Stimulated activated memory B cell treated with anti-CD40 and anti-IgM and Interleukin-4, amounts not matched to agents 10 μg/mL and 1 μg/mL and 100 μg/mL, for 72 hours (primary cell): ENCODE measurements around the gene SMARCD3.

ENCODE experiments used
- ATAC-seq: fragments of 150-1000 bp; cut with Tn5 transposase; 2 replicates; pipeline ENCODE4 v1.10.0; 2021
- H3K27ac Mint-ChIP-seq: one replicate; pipeline ENCODE4 v1.8.0; 2022; ENCODE audit warnings: mild to moderate bottlenecking, mixed read lengths
- H3K27me3 Mint-ChIP-seq: one replicate; pipeline ENCODE4 v1.8.0; 2022; ENCODE audit warnings: mixed read lengths
- H3K36me3 Mint-ChIP-seq: one replicate; pipeline ENCODE4 v1.8.0; 2022; ENCODE audit warnings: mixed read lengths
- H3K4me1 Mint-ChIP-seq: one replicate; pipeline ENCODE4 v1.8.0; 2022; ENCODE audit warnings: mixed read lengths
- H3K4me3 Mint-ChIP-seq: one replicate; pipeline ENCODE4 v1.8.0; 2022; ENCODE audit warnings: mild to moderate bottlenecking, moderate library complexity, mixed read lengths
- H3K9me3 Mint-ChIP-seq: one replicate; pipeline ENCODE4 v1.8.0; 2022; ENCODE audit warnings: mixed read lengths

Gene SMARCD3

DNA sequence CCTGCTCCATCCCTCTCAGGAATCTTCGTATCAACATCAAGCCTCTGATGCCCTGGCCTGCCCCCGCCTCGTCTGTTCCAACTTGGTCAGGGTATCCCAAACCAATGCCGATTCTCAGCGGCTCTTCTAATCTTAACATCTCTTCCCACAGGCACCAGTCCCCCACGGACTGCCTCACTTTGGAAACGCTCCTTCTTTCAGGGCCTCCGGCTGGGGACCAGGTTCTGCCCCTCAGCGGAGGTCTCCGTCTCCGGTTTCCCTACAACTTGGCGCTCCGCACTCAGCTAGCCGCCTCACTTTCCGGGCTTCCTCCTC lies 22.0 kb downstream of the SMARCD3 start:
- Mint-ChIP-seq H3K9me3 (no peaks in the 10 kb centered on the region), H3K36me3 (peaks cover 34% of the 10 kb centered on the region), H3K4me3 (peak overlapping the region; percentile 96), H3K4me1 (peaks cover 37% of the 10 kb centered on the region), H3K27me3 (no peaks in the 10 kb centered on the region), H3K27ac (peak overlapping the region; percentile 91)
- no peak for ATAC-seq

DNA sequence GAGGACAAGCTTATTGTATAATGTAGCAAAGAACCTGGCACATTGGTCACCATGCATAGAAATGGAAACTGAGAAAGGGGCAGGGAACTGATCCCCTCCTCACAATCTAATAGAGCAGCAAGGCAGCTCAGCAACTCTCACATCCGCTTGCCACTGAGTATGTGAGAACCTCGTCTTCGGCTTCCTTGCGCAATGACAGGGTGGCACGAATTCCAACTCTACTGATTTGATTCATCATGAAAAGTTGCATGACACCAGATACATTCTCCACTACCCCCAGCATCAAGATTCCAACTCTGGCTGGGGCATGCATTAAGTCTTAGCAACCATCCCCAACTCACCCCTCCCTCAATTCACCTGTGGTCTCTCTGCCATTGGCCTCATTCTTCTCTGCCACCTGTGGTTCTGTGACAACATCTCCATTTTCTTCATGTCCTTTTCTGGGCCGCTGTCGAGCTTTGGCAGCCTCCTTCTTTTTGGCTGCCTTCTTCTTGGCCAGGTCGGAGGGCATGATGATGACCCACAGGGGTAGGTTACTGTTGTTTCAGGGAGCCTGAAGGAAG lies 22.5 kb downstream of the SMARCD3 start:
- Mint-ChIP-seq H3K27ac (peak overlapping the region; percentile 91), H3K36me3 (peaks cover 34% of the 10 kb centered on the region), H3K9me3 (no peaks in the 10 kb centered on the region), H3K4me1 (peaks cover 33% of the 10 kb centered on the region), H3K4me3 (peak overlapping the region; percentile 96), H3K27me3 (no peaks in the 10 kb centered on the region)
- no peak for ATAC-seq

DNA sequence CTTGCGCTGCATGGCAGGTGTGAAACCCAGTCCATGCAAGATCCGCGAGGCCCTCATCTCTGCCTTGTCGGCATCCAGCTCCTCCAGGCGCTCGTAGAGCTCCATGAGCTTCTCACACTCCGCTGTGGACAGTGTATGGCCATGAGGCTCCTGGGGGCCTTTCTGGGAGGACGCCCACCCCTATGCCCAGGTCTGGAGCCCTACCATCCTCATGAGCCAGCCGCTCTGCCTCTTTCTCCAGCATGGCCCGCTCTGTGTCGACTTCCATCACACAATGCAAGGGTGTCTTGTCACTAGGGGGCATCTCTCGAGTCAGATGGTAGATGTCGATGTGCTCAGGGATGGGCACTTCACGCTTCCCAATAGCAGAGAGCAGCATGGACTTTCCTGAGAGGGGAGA lies 24.8 kb downstream of the SMARCD3 start:
- H3K9me3 Mint-ChIP-seq, result no peaks in the 10 kb centered on the region
- no peak overlapping the region for H3K4me3 Mint-ChIP-seq
- no peak for ATAC-seq
- no peaks in the 10 kb centered on the region for H3K27me3 Mint-ChIP-seq
- H3K4me1 Mint-ChIP-seq, result peaks cover 33% of the 10 kb centered on the region
- peaks cover 48% of the 10 kb centered on the region for H3K36me3 Mint-ChIP-seq
- H3K27ac Mint-ChIP-seq, result no peak overlapping the region

DNA sequence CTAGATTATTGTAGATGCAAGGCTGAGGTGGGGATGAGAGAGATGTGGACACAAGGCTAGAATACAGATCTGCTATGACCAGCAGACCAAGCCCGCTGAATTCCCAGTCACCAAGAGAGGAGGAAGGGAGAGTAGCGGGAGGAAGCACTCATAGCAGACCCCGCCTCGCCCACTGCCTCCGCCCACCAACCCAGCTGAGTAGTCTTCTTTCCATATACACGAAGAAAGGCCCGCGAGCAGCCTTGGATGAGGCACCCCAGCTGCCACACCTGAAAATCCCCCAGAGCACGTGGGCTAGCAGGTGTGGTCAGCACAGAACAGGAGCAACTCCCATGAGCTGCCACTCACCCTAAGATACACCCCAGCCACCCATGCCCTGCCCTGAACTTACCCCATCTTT lies 30.3 kb downstream of the SMARCD3 start:
- no peaks in the 10 kb centered on the region for H3K9me3 Mint-ChIP-seq
- H3K36me3 Mint-ChIP-seq, result peaks cover 60% of the 10 kb centered on the region
- H3K4me1 Mint-ChIP-seq, result no peaks in the 10 kb centered on the region
- H3K27ac Mint-ChIP-seq, result no peak overlapping the region
- no peaks in the 10 kb centered on the region for H3K27me3 Mint-ChIP-seq
- H3K4me3 Mint-ChIP-seq, result no peak overlapping the region
- ATAC-seq, result no peak

DNA sequence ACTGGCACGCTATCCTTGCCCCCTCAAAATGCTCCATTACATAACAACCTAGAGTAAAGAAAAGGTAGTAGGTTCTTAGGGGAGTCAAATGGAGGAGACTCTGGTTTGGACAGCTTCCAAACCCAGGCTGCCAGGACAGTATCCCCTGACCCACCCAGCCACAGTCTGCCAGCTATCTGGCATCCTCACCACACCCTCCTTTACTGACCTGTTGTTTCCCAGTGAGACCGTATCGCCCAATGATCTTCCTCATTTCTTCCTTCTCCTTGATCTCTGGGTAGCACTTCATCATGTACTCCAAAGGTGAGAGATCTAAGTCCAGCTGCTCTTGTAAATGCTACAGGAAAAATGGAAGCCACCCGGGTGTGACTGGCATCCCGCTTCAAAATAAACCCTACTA lies 33.1 kb downstream of the SMARCD3 start:
- Mint-ChIP-seq H3K36me3 (peaks cover 68% of the 10 kb centered on the region), H3K9me3 (no peaks in the 10 kb centered on the region), H3K27me3 (no peaks in the 10 kb centered on the region), H3K4me1 (no peaks in the 10 kb centered on the region), H3K4me3 (no peak overlapping the region), H3K27ac (no peak overlapping the region)
- ATAC-seq, result no peak

DNA sequence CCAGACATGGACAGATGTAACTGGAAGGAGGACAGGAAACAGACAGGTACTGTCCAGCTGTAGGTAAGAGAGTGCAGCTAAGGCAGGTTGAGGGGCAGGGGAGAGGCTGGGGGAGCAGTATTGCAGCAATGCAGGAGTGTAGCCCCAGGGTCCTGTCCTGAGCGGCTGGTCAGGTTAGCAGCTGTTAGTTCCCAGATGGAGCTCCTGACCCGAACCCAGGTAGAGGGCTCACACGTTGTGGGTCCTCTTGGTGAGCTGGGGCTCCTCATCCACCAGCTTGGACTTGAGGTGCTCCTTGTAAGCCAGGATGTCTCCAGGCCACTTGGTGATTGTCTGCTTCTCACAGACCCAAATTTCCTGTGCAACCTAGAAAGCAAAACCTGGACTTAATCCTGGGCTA lies 34.7 kb downstream of the SMARCD3 start:
- ATAC-seq, result no peak
- no peak overlapping the region for H3K27ac Mint-ChIP-seq

DNA sequence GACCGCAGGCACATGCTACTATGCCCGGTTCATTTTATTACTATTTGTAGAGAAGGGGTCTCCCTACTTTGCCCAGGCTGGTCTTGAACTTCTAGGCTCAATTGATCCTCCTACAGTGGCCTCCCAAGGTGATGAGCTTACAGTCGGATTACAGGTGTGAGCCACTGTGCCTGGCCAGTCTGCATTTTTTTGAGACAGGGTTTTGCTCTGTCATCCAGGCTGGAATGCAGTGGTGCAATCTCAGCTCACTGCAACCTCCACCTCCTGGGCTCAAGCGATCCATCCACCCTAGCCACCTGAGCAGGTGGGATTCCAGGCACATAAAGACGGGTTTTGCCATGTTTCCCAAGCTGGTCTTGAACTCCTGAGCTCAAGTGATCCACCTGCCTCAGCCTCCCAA lies 35.9 kb downstream of the SMARCD3 start:
- Mint-ChIP-seq H3K9me3 (no peaks in the 10 kb centered on the region), H3K27me3 (no peaks in the 10 kb centered on the region), H3K4me3 (no peak overlapping the region), H3K4me1 (no peaks in the 10 kb centered on the region), H3K36me3 (peaks cover 52% of the 10 kb centered on the region), H3K27ac (no peak overlapping the region)
- ATAC-seq, result no peak

More for the DNA sequence above, 34.7 kb downstream of the SMARCD3 start:
- H3K4me3 Mint-ChIP-seq, result no peak overlapping the region
- peaks cover 64% of the 10 kb centered on the region for H3K36me3 Mint-ChIP-seq
- H3K9me3 Mint-ChIP-seq, result no peaks in the 10 kb centered on the region
- no peaks in the 10 kb centered on the region for H3K27me3 Mint-ChIP-seq
- H3K4me1 Mint-ChIP-seq, result no peaks in the 10 kb centered on the region

DNA sequence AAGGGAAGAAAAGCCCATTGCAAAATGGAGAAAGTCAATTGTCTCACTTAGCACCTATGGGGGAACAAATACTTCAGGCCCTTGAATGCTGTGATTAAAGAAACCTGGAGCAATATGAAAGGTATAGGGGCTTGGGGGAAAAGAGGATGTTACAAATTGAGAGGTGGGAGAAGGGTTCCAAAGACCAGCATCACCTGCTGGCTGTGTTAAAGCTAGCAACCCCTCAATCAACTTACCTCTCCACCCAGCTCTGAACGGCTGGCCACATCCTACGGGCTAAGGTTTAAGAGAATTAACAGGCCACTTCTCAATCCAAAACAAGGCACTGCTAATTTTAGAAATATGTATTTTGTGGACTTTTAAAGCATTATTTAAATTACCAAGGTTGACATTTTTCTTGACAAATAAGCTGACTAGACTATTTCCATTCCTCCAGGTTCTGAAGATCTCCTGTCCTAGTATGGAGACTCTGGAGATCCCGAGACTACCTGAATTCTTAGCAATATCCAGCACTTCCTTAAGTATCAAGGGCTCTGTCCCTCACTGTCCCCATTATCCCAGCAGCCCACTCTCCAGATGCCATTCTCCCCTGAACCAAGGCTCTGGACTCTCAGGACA lies 37.2 kb downstream of the SMARCD3 start:
- ATAC-seq, result no peak
- Mint-ChIP-seq H3K36me3 (peaks cover 50% of the 10 kb centered on the region), H3K27ac (no peak overlapping the region), H3K27me3 (peaks cover 8% of the 10 kb centered on the region), H3K4me3 (no peak overlapping the region), H3K9me3 (no peaks in the 10 kb centered on the region), H3K4me1 (peaks cover 7% of the 10 kb centered on the region)

DNA sequence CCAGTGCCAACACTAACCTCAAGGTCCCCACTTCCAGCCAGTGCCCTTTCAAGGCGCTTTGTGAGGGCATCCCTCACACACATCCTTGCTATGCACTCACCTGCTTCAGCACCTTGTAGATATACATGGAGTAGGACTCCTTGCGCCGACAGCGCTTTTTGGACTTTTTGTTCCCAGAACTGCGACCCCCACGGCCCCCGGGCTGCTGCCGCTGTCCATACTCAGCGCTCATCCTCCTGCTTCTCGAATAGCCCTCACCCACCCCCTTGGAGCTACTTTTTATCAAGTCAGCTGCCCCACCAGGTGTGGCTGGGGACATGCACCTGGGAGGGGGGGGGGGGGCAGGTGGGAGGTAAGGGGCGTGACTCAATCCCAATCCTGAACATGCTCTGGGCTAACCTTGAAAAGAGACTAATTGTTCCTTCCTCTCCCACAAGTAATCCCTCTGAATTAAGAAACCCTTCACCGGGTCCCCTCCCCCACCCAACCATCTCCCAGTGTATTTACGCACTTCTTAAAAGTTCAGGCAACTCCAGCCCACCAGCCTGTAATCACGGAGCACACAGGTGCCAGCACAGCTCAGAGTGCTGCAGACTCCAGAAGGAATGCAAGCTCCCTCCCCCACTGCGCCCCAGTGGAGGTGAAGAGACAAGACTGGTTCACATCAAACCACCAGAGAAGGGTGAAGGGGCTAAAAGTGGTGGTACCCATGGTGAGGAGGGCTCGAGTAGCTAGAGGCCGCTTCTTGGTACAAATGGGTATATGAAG lies 38.2 kb downstream of the SMARCD3 start, which contains the start of gene H2BK1:
Gene H2BK1, minus strand, starts transcription at position 402 of the 768 bp plus-strand sequence. Its CDS starts 170 bp downstream, at position 232.
- no peaks in the 10 kb centered on the region for H3K9me3 Mint-ChIP-seq
- peaks cover 13% of the 10 kb centered on the region for H3K4me1 Mint-ChIP-seq
- ATAC-seq, result no peak
- H3K27ac Mint-ChIP-seq, result no peak within 1 kb of the TSS
- H3K4me3 Mint-ChIP-seq, result no peak within 1 kb of the TSS
- peaks cover 42% of the 10 kb centered on the region for H3K36me3 Mint-ChIP-seq
- H3K27me3 Mint-ChIP-seq, result peaks cover 18% of the 10 kb centered on the region

DNA sequence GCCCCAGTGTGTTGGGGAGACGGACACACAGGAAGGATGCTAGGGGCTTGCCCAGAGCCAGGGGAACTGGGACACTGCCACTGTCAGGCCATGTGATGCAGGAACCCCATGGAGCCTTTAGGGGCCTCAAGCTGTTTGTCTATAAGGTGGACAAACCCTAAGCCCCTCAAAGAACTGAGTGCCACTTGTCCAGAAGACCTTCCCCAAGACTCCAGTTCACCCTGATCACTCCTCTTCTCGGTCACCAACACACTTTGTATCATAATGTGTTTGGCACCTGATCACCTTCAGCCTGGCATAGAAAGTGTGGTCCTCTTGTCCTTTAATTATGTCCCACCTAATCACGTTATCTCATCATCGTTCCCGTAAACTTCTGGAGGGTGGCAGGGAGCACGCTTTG lies 38.9 kb downstream of the SMARCD3 start:
- no peak for ATAC-seq
- H3K4me1 Mint-ChIP-seq, result peaks cover 13% of the 10 kb centered on the region
- peaks cover 25% of the 10 kb centered on the region for H3K27me3 Mint-ChIP-seq
- H3K36me3 Mint-ChIP-seq, result peaks cover 35% of the 10 kb centered on the region
- H3K9me3 Mint-ChIP-seq, result no peaks in the 10 kb centered on the region
- H3K27ac Mint-ChIP-seq, result no peak overlapping the region
- no peak overlapping the region for H3K4me3 Mint-ChIP-seq

DNA sequence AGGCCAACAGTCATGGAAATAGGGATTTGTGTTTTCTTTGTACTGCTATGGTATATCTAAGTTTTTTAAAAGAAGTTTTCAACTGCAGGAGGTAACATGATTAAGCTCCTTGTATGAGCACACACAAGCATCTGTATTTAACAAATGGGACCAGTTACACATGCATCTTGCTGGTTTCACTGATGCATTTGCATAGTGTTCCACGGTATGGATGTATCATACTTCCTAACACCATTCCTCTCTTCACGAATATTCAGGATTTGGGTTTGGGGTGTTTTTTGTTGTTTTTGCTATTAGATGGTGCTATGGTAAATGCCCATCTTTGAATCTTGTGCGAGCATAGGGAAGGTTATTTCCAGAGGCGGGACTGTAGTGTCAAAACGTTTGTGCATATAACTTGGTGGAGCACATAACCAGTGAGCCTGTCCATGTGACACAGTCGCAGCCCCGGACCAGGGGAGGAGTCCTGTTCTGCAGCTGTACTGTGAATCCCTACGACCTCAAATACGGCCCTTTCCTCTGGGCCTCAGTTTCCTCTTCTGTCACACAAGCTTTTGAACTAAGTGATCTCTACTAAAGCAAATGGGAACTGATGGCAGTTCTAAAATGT lies 40.1 kb downstream of the SMARCD3 start:
- H3K27me3 Mint-ChIP-seq, result peaks cover 37% of the 10 kb centered on the region
- peaks cover 13% of the 10 kb centered on the region for H3K4me1 Mint-ChIP-seq
- H3K27ac Mint-ChIP-seq, result no peak overlapping the region
- H3K9me3 Mint-ChIP-seq, result no peaks in the 10 kb centered on the region
- peaks cover 28% of the 10 kb centered on the region for H3K36me3 Mint-ChIP-seq
- no peak overlapping the region for H3K4me3 Mint-ChIP-seq
- no peak for ATAC-seq

DNA sequence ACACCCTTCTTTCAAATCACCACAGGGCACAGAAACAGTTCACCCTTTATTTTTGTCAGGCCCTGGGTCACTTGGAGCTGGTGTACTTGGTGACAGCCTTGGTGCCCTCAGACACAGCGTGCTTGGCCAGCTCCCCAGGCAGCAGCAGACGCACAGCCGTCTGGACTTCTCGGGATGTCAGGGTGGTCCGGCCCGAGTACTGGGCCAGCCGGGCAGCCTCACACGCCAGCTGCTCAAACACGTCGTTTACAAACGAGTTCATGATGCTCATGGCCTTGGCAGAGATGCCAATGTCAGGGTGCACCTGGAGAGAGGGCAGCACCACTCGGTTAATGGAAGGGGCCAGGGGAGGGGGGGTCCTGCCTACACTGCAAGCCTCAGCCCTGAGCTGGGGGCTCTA lies 40.7 kb downstream of the SMARCD3 start:
- H3K4me1 Mint-ChIP-seq, result peaks cover 13% of the 10 kb centered on the region
- peaks cover 22% of the 10 kb centered on the region for H3K36me3 Mint-ChIP-seq
- no peaks in the 10 kb centered on the region for H3K9me3 Mint-ChIP-seq
- no peak overlapping the region for H3K27ac Mint-ChIP-seq
- H3K4me3 Mint-ChIP-seq, result no peak overlapping the region
- peaks cover 43% of the 10 kb centered on the region for H3K27me3 Mint-ChIP-seq
- ATAC-seq, result no peak

DNA sequence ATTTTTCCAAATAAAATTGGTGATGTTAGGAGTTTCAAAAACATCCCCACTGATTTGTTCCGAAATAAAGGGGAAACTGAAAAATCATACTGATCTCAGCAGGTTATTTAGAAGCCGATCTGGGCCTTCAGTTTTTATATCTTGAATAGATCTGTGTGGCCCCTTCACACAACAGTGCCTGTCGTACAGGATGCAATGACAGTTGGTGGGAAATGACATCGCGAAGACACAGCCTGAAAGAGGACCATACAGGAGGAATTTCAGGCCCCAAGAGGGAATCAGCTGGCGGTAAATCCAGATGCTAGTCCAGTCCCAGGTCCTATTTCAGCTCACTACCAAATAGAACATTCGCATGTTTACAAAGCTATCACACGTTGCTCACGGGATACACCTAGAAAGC lies 41.2 kb downstream of the SMARCD3 start:
- no peak overlapping the region for H3K4me3 Mint-ChIP-seq

DNA sequence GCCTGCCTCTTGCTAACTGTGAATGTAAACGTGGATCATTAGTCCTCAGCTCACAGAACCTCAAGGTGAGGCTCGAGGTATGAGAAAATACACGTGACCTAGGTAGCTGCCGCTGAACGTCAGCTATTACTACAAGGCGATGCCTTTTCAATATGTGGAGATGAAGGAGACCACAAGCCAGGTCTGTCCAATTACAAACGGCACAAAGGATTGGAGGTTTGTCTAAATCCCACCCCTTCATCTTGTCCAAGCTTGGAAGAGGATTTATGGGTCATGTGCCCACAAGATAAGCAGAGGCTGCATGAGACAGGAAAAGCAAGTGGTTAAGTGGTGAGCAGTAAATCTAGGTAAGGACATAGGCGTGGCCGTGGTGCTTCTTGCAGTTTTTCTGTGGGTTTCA lies 41.6 kb downstream of the SMARCD3 start:
- no peaks in the 10 kb centered on the region for H3K9me3 Mint-ChIP-seq
- ATAC-seq, result no peak
- no peak overlapping the region for H3K4me3 Mint-ChIP-seq
- peaks cover 15% of the 10 kb centered on the region for H3K36me3 Mint-ChIP-seq
- peaks cover 13% of the 10 kb centered on the region for H3K4me1 Mint-ChIP-seq
- H3K27me3 Mint-ChIP-seq, result peaks cover 46% of the 10 kb centered on the region
- no peak overlapping the region for H3K27ac Mint-ChIP-seq

More for the DNA sequence above, 41.2 kb downstream of the SMARCD3 start:
- Mint-ChIP-seq H3K9me3 (no peaks in the 10 kb centered on the region), H3K36me3 (peaks cover 19% of the 10 kb centered on the region), H3K27ac (no peak overlapping the region), H3K4me1 (peaks cover 13% of the 10 kb centered on the region), H3K27me3 (peaks cover 46% of the 10 kb centered on the region)
- ATAC-seq, result no peak

DNA sequence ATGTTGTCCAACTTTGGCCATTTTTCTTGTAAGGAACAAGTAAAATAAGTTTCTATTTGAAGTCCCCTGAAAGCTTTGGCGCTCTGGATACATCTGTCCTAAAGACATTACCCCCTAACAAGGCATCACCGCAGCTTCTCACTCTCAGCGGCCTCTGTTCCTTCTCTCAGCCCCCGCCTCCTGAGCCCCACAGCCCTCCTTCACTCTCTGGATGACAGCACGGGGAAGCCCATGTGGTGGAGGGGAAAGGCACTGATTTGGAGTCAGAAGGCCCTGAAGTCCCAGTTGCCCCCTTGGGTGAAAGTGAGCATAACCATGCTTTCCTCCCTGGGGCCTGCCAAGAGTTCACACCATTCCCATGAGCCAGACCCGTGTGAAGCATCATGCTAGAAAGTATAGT lies 42.8 kb downstream of the SMARCD3 start:
- peaks cover 57% of the 10 kb centered on the region for H3K27me3 Mint-ChIP-seq
- H3K27ac Mint-ChIP-seq, result no peak overlapping the region
- H3K9me3 Mint-ChIP-seq, result no peaks in the 10 kb centered on the region
- ATAC-seq, result peak; percentile 54
- H3K36me3 Mint-ChIP-seq, result peaks cover 8% of the 10 kb centered on the region
- H3K4me1 Mint-ChIP-seq, result peaks cover 13% of the 10 kb centered on the region
- no peak overlapping the region for H3K4me3 Mint-ChIP-seq
